ENCODE measurements around the gene FBXL16. TPM values are rescaled to one million over a fixed set of nuclear protein-coding genes. Genes with fewer than 3 reads are reported as not detected.

Gene FBXL16
- total and polyA plus RNA-seq, 2 donors (not counting 3 experiments of a cell fraction or from before 2014, with no cell fraction given): 0.07 to 0.22 TPM

- intact Hi-C loops (cut with micrococcal nuclease) (no loop called here), dilution Hi-C loops (cut with MboI; ENCODE audit: extremely low pct_ligation_motif_present, low sequenced_read_pairs) (no loop called here)
- FAIRE-seq (no peak), DNase-seq (ENCODE audit: low read depth, low spot score) (no peak)
- no peak overlapping the region for H3K4me3 ChIP-seq (replicated peaks in 1 of 3; ENCODE audit: insufficient read depth in 1 of 3, low read depth in 1 of 3, low read length in 3 of 3)
- TF ChIP-seq EZH2 (IDR thresholded peaks at IDR 0.05; ENCODE audit: borderline replicate concordance, low read depth, low read length, severe bottlenecking): no peak
- no peak for TF ChIP-seq MYC (IDR thresholded peaks at IDR 0.05; ENCODE audit: low read depth, low read length)
- no peak for TF ChIP-seq MAX (IDR thresholded peaks at IDR 0.05; ENCODE audit: insufficient read depth, insufficient read length)
- H4K20me1 ChIP-seq (replicated peaks; ENCODE audit: control insufficient read depth, extremely low read depth, insufficient read depth, low read length): no peaks in the 10 kb centered on the region
- no peaks in the 10 kb centered on the region for H3K9me3 ChIP-seq (replicated peaks; ENCODE audit: control insufficient read depth, insufficient read depth, low read length)
- H3K9ac ChIP-seq (replicated peaks; ENCODE audit: extremely low read depth, insufficient read depth, low read length): no peak overlapping the region
- no peaks in the 10 kb centered on the region for H3K27me3 ChIP-seq (ENCODE audit: control insufficient read depth in 2 of 2, insufficient read depth in 2 of 2, low read length in 2 of 2)
- no TSS peak for BruUV-seq (replicated peaks)
- H3K27ac ChIP-seq (ENCODE audit: insufficient read depth, low read depth, low read length): no peak overlapping the region
- ChIA-PET POLR2A (no interaction called here), CTCF (interaction anchor here (1.6 kb wide), 1 partner anchor 21 kb away, joined by 4 read pairs; the partner anchor contains the start of gene CIAO3)
- no peaks in the 10 kb centered on the region for H3K36me3 ChIP-seq (ENCODE audit: control insufficient read depth in 2 of 2, extremely low read depth in 1 of 2, insufficient read depth in 2 of 2, low read length in 2 of 2)
- peaks cover 24% of the 10 kb centered on the region for H3K4me1 ChIP-seq (ENCODE audit: control insufficient read depth, extremely low read depth, insufficient read depth, low read length)
- H2AFZ ChIP-seq (ENCODE audit: low read depth, low read length): no peak overlapping the region
- H3K4me2 ChIP-seq (ENCODE audit: insufficient read depth, low read length): no peak overlapping the region
- no peaks in the 10 kb centered on the region for H3K79me2 ChIP-seq (ENCODE audit: control insufficient read depth, insufficient read depth, low read length)
- H3K9me1 ChIP-seq (replicated peaks; ENCODE audit: control insufficient read depth, extremely low read depth, insufficient read depth, low read length): no peaks in the 10 kb centered on the region
Measured at GRCh38 chr16:718922-719321, 13.3 kb upstream of the FBXL16 start.

GRCh38 chr16:718389-718788 is 12.8 kb upstream of the FBXL16 start:
- no peak for TF ChIP-seq EZH2 (IDR thresholded peaks at IDR 0.05; ENCODE audit: borderline replicate concordance, low read depth, low read length, severe bottlenecking)
- TF ChIP-seq GATA2 (IDR thresholded peaks at IDR 0.05; ENCODE audit: insufficient read depth, insufficient read length, low read depth, low read length): no peak
- TF ChIP-seq MAX (IDR thresholded peaks at IDR 0.05; ENCODE audit: insufficient read depth, insufficient read length): no peak
- TF ChIP-seq FOS (IDR thresholded peaks at IDR 0.05; ENCODE audit: borderline replicate concordance, insufficient read depth, low read length): no peak
- TF ChIP-seq POLR2AphosphoS5 (IDR thresholded peaks at IDR 0.05; ENCODE audit: insufficient read depth, low read depth, low read length): no peak
- no peak for TF ChIP-seq CTCF (IDR thresholded peaks at IDR 0.05; ENCODE audit: extremely low read depth in 1 of 2, insufficient read depth in 1 of 2, low read depth in 1 of 2, low read length in 2 of 2)
- no peak for TF ChIP-seq JUN (IDR thresholded peaks at IDR 0.05; ENCODE audit: borderline replicate concordance, insufficient read depth, insufficient read length, low read depth)
- no peak for TF ChIP-seq MYC (IDR thresholded peaks at IDR 0.05; ENCODE audit: low read depth, low read length)
- no peak for TF ChIP-seq POLR2A (IDR thresholded peaks at IDR 0.05; ENCODE audit: low read depth, low read length)
- no peak overlapping the region for H3K4me2 ChIP-seq (ENCODE audit: insufficient read depth, low read length)
- peaks cover 24% of the 10 kb centered on the region for H3K4me1 ChIP-seq (ENCODE audit: control insufficient read depth, extremely low read depth, insufficient read depth, low read length)
- FAIRE-seq (no peak), DNase-seq (ENCODE audit: low read depth, low spot score) (no peak)
- H3K27me3 ChIP-seq (ENCODE audit: control insufficient read depth in 2 of 2, insufficient read depth in 2 of 2, low read length in 2 of 2): no peaks in the 10 kb centered on the region
- ChIA-PET CTCF (no interaction called here), POLR2A (no interaction called here)
- no peaks in the 10 kb centered on the region for H3K9me3 ChIP-seq (replicated peaks; ENCODE audit: control insufficient read depth, insufficient read depth, low read length)
- no peak overlapping the region for H3K9ac ChIP-seq (replicated peaks; ENCODE audit: extremely low read depth, insufficient read depth, low read length)
- H2AFZ ChIP-seq (ENCODE audit: low read depth, low read length): no peak overlapping the region
- H3K36me3 ChIP-seq (ENCODE audit: control insufficient read depth in 2 of 2, extremely low read depth in 1 of 2, insufficient read depth in 2 of 2, low read length in 2 of 2): no peaks in the 10 kb centered on the region
- dilution Hi-C loops (cut with MboI; ENCODE audit: extremely low pct_ligation_motif_present, low sequenced_read_pairs) (no loop called here), intact Hi-C loops (cut with micrococcal nuclease) (no loop called here)
- no peak overlapping the region for H3K4me3 ChIP-seq (replicated peaks in 1 of 3; ENCODE audit: insufficient read depth in 1 of 3, low read depth in 1 of 3, low read length in 3 of 3)
- H3K27ac ChIP-seq (ENCODE audit: insufficient read depth, low read depth, low read length): no peak overlapping the region
- H3K9me1 ChIP-seq (replicated peaks; ENCODE audit: control insufficient read depth, extremely low read depth, insufficient read depth, low read length): no peaks in the 10 kb centered on the region
- no peaks in the 10 kb centered on the region for H4K20me1 ChIP-seq (replicated peaks; ENCODE audit: control insufficient read depth, extremely low read depth, insufficient read depth, low read length)
- H3K79me2 ChIP-seq (ENCODE audit: control insufficient read depth, insufficient read depth, low read length): no peaks in the 10 kb centered on the region
- BruUV-seq (replicated peaks): no TSS peak
